ENCODE measurements around the gene RAD21L1. TPM values are rescaled to one million over a fixed set of nuclear protein-coding genes. Genes with fewer than 3 reads are reported as not detected.

RAD21L1 gene
- total and polyA plus RNA-seq, 4 donors = 0.02 to 0.23 TPM; not detected in 2

- DNase-seq (no peak), ATAC-seq (ENCODE audit: insufficient read depth, low FRiP score) (no peak)
- Histone ChIP-seq H3K36me3 (ENCODE audit: control insufficient read depth in 4 of 4, insufficient read depth in 4 of 4, low read length in 4 of 4) (no peaks in the 10 kb centered on the region), H3K4me3 (no peak overlapping the region), H3K4me1 (ENCODE audit: control insufficient read depth in 5 of 5, insufficient read depth in 5 of 5, low read length in 5 of 5) (peaks cover 0 to 18% (median 7%) of the 10 kb centered on the region in 5 donors), H3K27ac (ENCODE audit: low read depth in 1 of 2, low read length in 1 of 2) (no peak overlapping the region), H3K27me3 (ENCODE audit: control insufficient read depth in 3 of 3, insufficient read depth in 3 of 3, low read length in 2 of 3) (no peaks in the 10 kb centered on the region), H3K9ac (ENCODE audit: insufficient read depth in 1 of 2, low read length in 2 of 2) (no peak overlapping the region), H3K9me3 (ENCODE audit: control insufficient read depth in 4 of 4, insufficient read depth in 3 of 4, low read length in 3 of 4) (peaks cover 0 to 2% (median 0%) of the 10 kb centered on the region in 4 donors)
- 66 to 69% methylated on average over 7 of the region's 7 CpGs for WGBS, 2 donors
- no peak for TF ChIP-seq CTCF (IDR thresholded peaks at IDR 0.05; ENCODE audit: control extremely low read depth, extremely low read depth)
These were observed 55.6 kb downstream of the RAD21L1 start for GRCh38 chr20:1281279-1282057.

GRCh38 chr20:1282966-1283365 is 57.1 kb downstream of the RAD21L1 start:
- no peak for DNase-seq
- peaks cover 0 to 2% (median 0%) of the 10 kb centered on the region in 3 donors for H3K27me3 ChIP-seq (ENCODE audit: control insufficient read depth in 3 of 3, insufficient read depth in 3 of 3, low read length in 2 of 3)

GRCh38 chr20:1283522-1284510 is 58.0 kb downstream of the RAD21L1 start:
- Histone ChIP-seq H3K27me3 (ENCODE audit: control insufficient read depth in 3 of 3, insufficient read depth in 3 of 3, low read length in 2 of 3) (peaks cover 0 to 2% (median 0%) of the 10 kb centered on the region in 3 donors), H3K36me3 (ENCODE audit: control insufficient read depth in 4 of 4, insufficient read depth in 4 of 4, low read length in 4 of 4) (no peaks in the 10 kb centered on the region), H3K9me3 (ENCODE audit: control insufficient read depth in 4 of 4, insufficient read depth in 3 of 4, low read length in 3 of 4) (no peaks in the 10 kb centered on the region), H3K4me3 (no peak overlapping the region), H3K4me1 (ENCODE audit: control insufficient read depth in 5 of 5, insufficient read depth in 5 of 5, low read length in 5 of 5) (peaks cover 0 to 18% (median 7%) of the 10 kb centered on the region in 5 donors), H3K27ac (ENCODE audit: low read depth in 1 of 2, low read length in 1 of 2) (peak overlapping the region in 1 of 2 donors; percentile 28), H3K9ac (ENCODE audit: insufficient read depth in 1 of 2, low read length in 2 of 2) (no peak overlapping the region)
- peak in 2 of 3 donors; percentile 13 to 19 for DNase-seq
- TF ChIP-seq CTCF (IDR thresholded peaks at IDR 0.05; ENCODE audit: control extremely low read depth, extremely low read depth) = no peak
- ATAC-seq (ENCODE audit: insufficient read depth, low FRiP score) = no peak
- WGBS, 2 donors = 87 to 91% methylated on average over 9 of the region's 9 CpGs

More at GRCh38 chr20:1282966-1283365, 57.1 kb downstream of the RAD21L1 start:
- H3K9me3 ChIP-seq (ENCODE audit: control insufficient read depth in 4 of 4, insufficient read depth in 3 of 4, low read length in 3 of 4) = no peaks in the 10 kb centered on the region
- H3K36me3 ChIP-seq (ENCODE audit: control insufficient read depth in 4 of 4, insufficient read depth in 4 of 4, low read length in 4 of 4) = no peaks in the 10 kb centered on the region
- no peak overlapping the region for H3K27ac ChIP-seq (ENCODE audit: low read depth in 1 of 2, low read length in 1 of 2)
- no peak for ATAC-seq (ENCODE audit: insufficient read depth, low FRiP score)
- peaks cover 0 to 18% (median 7%) of the 10 kb centered on the region in 5 donors for H3K4me1 ChIP-seq (ENCODE audit: control insufficient read depth in 5 of 5, insufficient read depth in 5 of 5, low read length in 5 of 5)
- H3K4me3 ChIP-seq = no peak overlapping the region
- no peak for TF ChIP-seq CTCF (IDR thresholded peaks at IDR 0.05; ENCODE audit: control extremely low read depth, extremely low read depth)
- no peak overlapping the region for H3K9ac ChIP-seq (ENCODE audit: insufficient read depth in 1 of 2, low read length in 2 of 2)
- 65 to 75% methylated on average over 3 of the region's 3 CpGs for WGBS, 2 donors

All from lung (tissue), 12 donors.